GM23338 (cell line): ENCODE results near the gene PSMG4. TPM values are rescaled to one million over a fixed set of nuclear protein-coding genes. Genes with fewer than 3 reads are reported as not detected.

Experiments
- ATAC-seq: fragments of 200-7000 bp; cut with Tn5 transposase; 3 replicates; pipeline ENCODE4 v1.9.1; 2020
- DNase-seq: peaks from one replicate; pipeline ENCODE4 v3.0.0-alpha.2; 2015; ENCODE audit warnings: low spot score
- H2AFZ ChIP-seq: fragments of 200-600 bp; sonication (generic); 2 replicates; pipeline ENCODE4 v1.8.0; 2016; ENCODE audit warnings: antibody characterized with exemption, mild to moderate bottlenecking, moderate library complexity
- H3F3A ChIP-seq: fragments of 200-600 bp; sonication (generic); replicated peaks from 2 replicates; pipeline ENCODE4 v1.8.0; 2017; ENCODE audit warnings: antibody characterized with exemption, mixed run types, low read depth
- H3K27ac ChIP-seq: fragments of 200-600 bp; sonication (generic); 2 replicates; pipeline ENCODE4 v1.6.1; 2016; ENCODE audit warnings: low read depth
- H3K27me3 ChIP-seq: fragments of 200-600 bp; sonication (generic); 2 replicates; pipeline ENCODE4 v1.8.0; 2016; ENCODE audit warnings: mild to moderate bottlenecking, mixed run types, moderate library complexity; ENCODE audit not compliant: insufficient read depth
- H3K36me3 ChIP-seq: fragments of 200-600 bp; sonication (generic); 2 replicates; pipeline ENCODE4 v1.8.0; 2016; ENCODE audit warnings: mild to moderate bottlenecking; ENCODE audit not compliant: insufficient read depth
- H3K4me1 ChIP-seq: fragments of 200-600 bp; sonication (generic); 2 replicates; pipeline ENCODE4 v1.8.0; 2016; ENCODE audit warnings: mild to moderate bottlenecking, moderate library complexity; ENCODE audit not compliant: insufficient read depth
- H3K4me2 ChIP-seq: fragments of 200-600 bp; sonication (generic); 2 replicates; pipeline ENCODE4 v1.7.1; 2017; ENCODE audit warnings: mixed run types
- H3K4me3 ChIP-seq: fragments of 200-600 bp; sonication (generic); 2 replicates; pipeline ENCODE4 v1.6.1; 2016; ENCODE audit warnings: mixed run types
- H3K79me2 ChIP-seq: fragments of 200-600 bp; sonication (generic); replicated peaks from 2 replicates; pipeline ENCODE4 v1.8.0; 2017; ENCODE audit warnings: mild to moderate bottlenecking; ENCODE audit not compliant: insufficient read depth
- H3K9me2 ChIP-seq: fragments of 200-600 bp; sonication (generic); 2 replicates; pipeline ENCODE4 v1.8.0; 2017; ENCODE audit not compliant: insufficient read depth
- H4K20me1 ChIP-seq: fragments of 200-600 bp; sonication (generic); replicated peaks from 2 replicates; pipeline ENCODE4 v1.8.0; 2017; ENCODE audit warnings: mild to moderate bottlenecking; ENCODE audit not compliant: insufficient read depth
- H3K27ac Mint-ChIP-seq: 2 replicates; pipeline ENCODE4 v1.8.0; 2020; ENCODE audit warnings: inconsistent platforms, mild to moderate bottlenecking, moderate library complexity, mixed read lengths
- H3K27me3 Mint-ChIP-seq: 3 replicates; pipeline ENCODE4 v1.8.0; 2022; ENCODE audit warnings: low read depth, mild to moderate bottlenecking, moderate library complexity, mixed read lengths, inconsistent platforms; ENCODE audit not compliant: insufficient read depth, poor library complexity
- H3K36me3 Mint-ChIP-seq: 3 replicates; pipeline ENCODE4 v1.8.0; 2021; ENCODE audit warnings: low read depth, mild to moderate bottlenecking, inconsistent platforms, moderate library complexity, mixed read lengths
- H3K4me1 Mint-ChIP-seq: 3 replicates; pipeline ENCODE4 v1.8.0; 2020; ENCODE audit warnings: mild to moderate bottlenecking, inconsistent platforms, mixed read lengths
- H3K4me3 Mint-ChIP-seq: 3 replicates; pipeline ENCODE4 v1.8.0; 2021; ENCODE audit warnings: moderate library complexity, mild to moderate bottlenecking, inconsistent platforms, mixed read lengths
- H3K9me3 Mint-ChIP-seq: 3 replicates; pipeline ENCODE4 v1.8.0; 2020; ENCODE audit warnings: moderate library complexity, mild to moderate bottlenecking, inconsistent platforms, mixed read lengths
- CTCF ChIP-seq, 2 experiments: fragments of 200-600 bp in 1 of 2; sonication (generic) in 1 of 2; conservative IDR thresholded peaks; 2 replicates each; pipeline versions ENCODE4 v1.5.1 to v1.6.1; 2016 to 2017; ENCODE audit warnings: antibody characterized with exemption in 2 of 2, low read depth in 2 of 2, mild to moderate bottlenecking in 2 of 2, moderate library complexity in 1 of 2
- ZNF462 ChIP-seq: fragments of 250-450 bp; sonication (Bioruptor Pico); IDR thresholded peaks from 2 replicates; pipeline ENCODE4 v1.5.0; 2020; ENCODE audit warnings: mild to moderate bottlenecking, moderate library complexity
- polyA plus RNA-seq: library from polyadenylated mRNA; unstranded; fragments of >200 nt; fragmentation: Nextera tagmentation; extraction: Ambion mirVana; gene quantifications from 2 replicates; pipeline ENCODE4 v1.2.1, GENCODE V29; 2016
- total RNA-seq: library from RNA; depleted of rRNA; stranded (reverse); fragments of >200 nt; shearing (Covaris generic); gene quantifications from 2 replicates; pipeline ENCODE4 v1.2.3, GENCODE V29; 2014
- TF ChIP-seq, protein P1 (sequence below): IDR thresholded peaks from 2 replicates; pipeline ENCODE4 v1.6.1; 2016; ENCODE audit warnings: antibody characterized with exemption

The PSMG4 gene
- total and polyA plus RNA-seq, 2 experiments from 2014 or later = 37.2 to 168 TPM

GRCh38 chr6:3285732-3286131 lies 27.0 kb downstream of the PSMG4 start (continued):
- TF ChIP-seq ZNF462 (CRISPR knock-in tag) = no peak
- TF ChIP-seq, protein P1, sequence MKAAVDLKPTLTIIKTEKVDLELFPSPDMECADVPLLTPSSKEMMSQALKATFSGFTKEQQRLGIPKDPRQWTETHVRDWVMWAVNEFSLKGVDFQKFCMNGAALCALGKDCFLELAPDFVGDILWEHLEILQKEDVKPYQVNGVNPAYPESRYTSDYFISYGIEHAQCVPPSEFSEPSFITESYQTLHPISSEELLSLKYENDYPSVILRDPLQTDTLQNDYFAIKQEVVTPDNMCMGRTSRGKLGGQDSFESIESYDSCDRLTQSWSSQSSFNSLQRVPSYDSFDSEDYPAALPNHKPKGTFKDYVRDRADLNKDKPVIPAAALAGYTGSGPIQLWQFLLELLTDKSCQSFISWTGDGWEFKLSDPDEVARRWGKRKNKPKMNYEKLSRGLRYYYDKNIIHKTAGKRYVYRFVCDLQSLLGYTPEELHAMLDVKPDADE = no peak

GRCh38 chr6:3286641-3287171 lies 28.0 kb downstream of the PSMG4 start:
- no peak for DNase-seq
- H3K79me2 ChIP-seq = no peaks in the 10 kb centered on the region
- no peaks in the 10 kb centered on the region for H4K20me1 ChIP-seq
- no peak overlapping the region for H3K4me3 ChIP-seq
- Mint-ChIP-seq H3K9me3 (no peaks in the 10 kb centered on the region), H3K4me3 (no peak overlapping the region), H3K27ac (peak overlapping the region; percentile 41; the same call in 1 of the 2 replicates), H3K4me1 (peaks cover 26% of the 10 kb centered on the region), H3K27me3 (peaks cover 16% of the 10 kb centered on the region), H3K36me3 (peaks cover 83% of the 10 kb centered on the region)
- ATAC-seq = no peak
- no peaks in the 10 kb centered on the region for H3K27me3 ChIP-seq
- peaks cover 4% of the 10 kb centered on the region; the same call in 1 of the 2 replicates for H3K36me3 ChIP-seq
- peaks cover 14% of the 10 kb centered on the region for H3K4me1 ChIP-seq
- H3K4me2 ChIP-seq = no peak overlapping the region
- no peak overlapping the region for H2AFZ ChIP-seq
- no peak overlapping the region for H3K27ac ChIP-seq
- peaks cover 8% of the 10 kb centered on the region; the same call in 1 of the 2 replicates for H3F3A ChIP-seq
- H3K9me2 ChIP-seq = no peaks in the 10 kb centered on the region
- TF ChIP-seq, protein P1 = no peak
- TF ChIP-seq CTCF (conservative IDR thresholded peaks at IDR 0.05; ENCODE audit: low read depth in 2 of 2) = no peak
- no peak for TF ChIP-seq ZNF462 (CRISPR knock-in tag)
